ENCODE measurements around the gene TFDP1.

- TF ChIP-seq POLR2A (IDR thresholded peaks at IDR 0.05; ENCODE audit: extremely low read depth, insufficient read length) (no peak), MYC (IDR thresholded peaks at IDR 0.05; ENCODE audit: low read depth, low read length) (no peak), CTCF (IDR thresholded peaks at IDR 0.05; ENCODE audit: low read depth, low read length) (no peak), MAX (IDR thresholded peaks at IDR 0.05; ENCODE audit: low read depth, low read length) (no peak)
Observed at GRCh38 chr13:113617961-113618360, 33.4 kb downstream of the TFDP1 start.

All from NB4 (cell line).